ENCODE data around the gene FCER1G.
"Not testable (repeated sequence)": the region's sequence is repeated elsewhere in the genome, so short reads cannot be mapped to it uniquely, and the experiment has no call there.

GRCh38 chr1:161250100-161250499 is 35.0 kb downstream of the FCER1G start:
- not testable (repeated sequence) for TF ChIP-seq CTCF, EZH2phosphoT487 (IDR thresholded peaks at IDR 0.05)
